RWPE2 (cell line): Measurements from ENCODE around the gene DCAF6.

ENCODE experiments used
- ATAC-seq: fragments of 200-7000 bp; cut with Tn5 transposase; 3 replicates; pipeline ENCODE4 v1.9.1; 2021; ENCODE audit warnings: low read depth
- DNase-seq: peaks from one replicate; pipeline ENCODE4 v3.0.0-alpha.2; 2020; ENCODE audit warnings: low spot score
- H3K27ac ChIP-seq: fragments of 450-650 bp; 2 replicates; pipeline ENCODE4 v1.5.1; 2017; ENCODE audit warnings: mild to moderate bottlenecking; ENCODE audit not compliant: poor library complexity, severe bottlenecking
- H3K27me3 ChIP-seq: fragments of 250-450 bp; sonication (Bioruptor Pico); 2 replicates; pipeline ENCODE4 v1.5.1; 2021; ENCODE audit warnings: mild to moderate bottlenecking, moderate library complexity; ENCODE audit not compliant: insufficient read depth, poor library complexity, severe bottlenecking
- H3K36me3 ChIP-seq: fragments of 250-450 bp; sonication (Bioruptor Pico); 2 replicates; pipeline ENCODE4 v1.5.1; 2020; ENCODE audit warnings: low read depth, mild to moderate bottlenecking, moderate library complexity
- H3K4me1 ChIP-seq: fragments of 250-450 bp; sonication (Bioruptor Pico); 2 replicates; pipeline ENCODE4 v1.5.1; 2021; ENCODE audit warnings: mild to moderate bottlenecking, moderate library complexity; ENCODE audit not compliant: insufficient read depth, poor library complexity, severe bottlenecking
- H3K4me3 ChIP-seq: fragments of 250-450 bp; sonication (Bioruptor Pico); 2 replicates; pipeline ENCODE4 v1.5.1; 2021; ENCODE audit warnings: mild to moderate bottlenecking, moderate library complexity; ENCODE audit not compliant: severe bottlenecking
- H3K9me3 ChIP-seq: fragments of 250-450 bp; sonication (Bioruptor Pico); 2 replicates; pipeline ENCODE4 v1.5.1; 2021; ENCODE audit warnings: mild to moderate bottlenecking, moderate library complexity; ENCODE audit not compliant: severe bottlenecking
- CTCF ChIP-seq: fragments of 450-650 bp; IDR thresholded peaks from one replicate; pipeline ENCODE4 v1.5.1; 2017; ENCODE audit warnings: mild to moderate bottlenecking, moderate library complexity; ENCODE audit not compliant: poor library complexity, severe bottlenecking

DCAF6 gene

GRCh38 chr1:168110896-168111545 lies 174.5 kb downstream of the DCAF6 start:
- no peak for TF ChIP-seq CTCF
- Histone ChIP-seq H3K4me1 (peaks cover 20% of the 10 kb centered on the region), H3K9me3 (no peaks in the 10 kb centered on the region), H3K27me3 (no peaks in the 10 kb centered on the region), H3K27ac (peak overlapping the region; percentile 74), H3K36me3 (peaks cover 6% of the 10 kb centered on the region; the same call in 1 of the 2 replicates), H3K4me3 (no peak overlapping the region)
- ATAC-seq (no peak), DNase-seq (no peak)

DNA sequence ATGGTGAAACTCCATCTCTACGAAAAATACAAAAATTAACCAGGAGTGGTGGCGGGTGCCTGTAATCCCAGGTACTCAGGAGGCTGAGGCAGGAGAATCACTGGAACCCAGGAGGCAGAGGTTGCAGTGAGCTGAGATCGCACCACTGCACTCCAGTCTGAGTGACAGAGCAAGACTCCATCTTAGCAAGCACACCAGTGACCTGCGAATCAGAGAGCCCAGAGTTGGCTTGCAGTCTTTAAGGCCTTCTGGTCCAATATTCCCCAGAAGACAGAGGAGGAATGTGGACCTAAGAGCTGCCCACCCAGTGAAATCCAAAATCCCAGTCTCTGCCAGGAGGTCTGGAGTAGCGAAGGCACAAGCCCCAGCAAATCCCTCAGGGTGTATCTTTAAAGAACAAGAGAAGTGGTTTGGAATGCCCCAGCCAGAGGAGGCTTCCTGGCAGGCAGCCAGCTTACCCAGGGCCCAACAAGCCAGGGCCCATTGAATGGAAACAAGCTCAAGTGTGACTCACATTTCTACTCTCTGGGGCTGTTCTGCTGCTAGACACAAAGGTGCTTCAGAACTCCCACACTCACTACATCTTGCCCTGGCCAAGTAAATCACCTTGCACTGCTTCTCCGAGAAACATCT lies 176.3 kb downstream of the DCAF6 start:
- Histone ChIP-seq H3K4me1 (peaks cover 24% of the 10 kb centered on the region), H3K36me3 (peaks cover 6% of the 10 kb centered on the region; the same call in 1 of the 2 replicates), H3K27me3 (no peaks in the 10 kb centered on the region), H3K4me3 (no peak overlapping the region), H3K9me3 (no peaks in the 10 kb centered on the region), H3K27ac (peak overlapping the region; percentile 74)
- ATAC-seq: peak; percentile 97
- peak; percentile 93 for DNase-seq
- no peak for TF ChIP-seq CTCF

GRCh38 chr1:168114845-168115244 lies 178.4 kb downstream of the DCAF6 start:
- Histone ChIP-seq H3K27me3 (no peaks in the 10 kb centered on the region), H3K9me3 (no peaks in the 10 kb centered on the region), H3K4me3 (no peak overlapping the region), H3K36me3 (peaks cover 3% of the 10 kb centered on the region; the same call in 1 of the 2 replicates), H3K27ac (no peak overlapping the region), H3K4me1 (peaks cover 24% of the 10 kb centered on the region)
- ATAC-seq (no peak), DNase-seq (no peak)
- no peak for TF ChIP-seq CTCF

GRCh38 chr1:168116327-168116799 lies 179.9 kb downstream of the DCAF6 start:
- no peak for TF ChIP-seq CTCF
- ATAC-seq: peak; percentile 45; the same call in 2 of the 3 replicates
- peaks cover 19% of the 10 kb centered on the region for H3K4me1 ChIP-seq
- H3K27ac ChIP-seq: no peak overlapping the region
- H3K27me3 ChIP-seq: no peaks in the 10 kb centered on the region
- H3K4me3 ChIP-seq: no peak overlapping the region
- no peak for DNase-seq
- H3K36me3 ChIP-seq: no peaks in the 10 kb centered on the region; the same call in 1 of the 2 replicates
- no peaks in the 10 kb centered on the region for H3K9me3 ChIP-seq

- Histone ChIP-seq H3K36me3 (no peaks in the 10 kb centered on the region; the same call in 1 of the 2 replicates), H3K4me1 (peaks cover 5% of the 10 kb centered on the region), H3K27ac (no peak overlapping the region), H3K4me3 (no peak overlapping the region), H3K27me3 (no peaks in the 10 kb centered on the region), H3K9me3 (no peaks in the 10 kb centered on the region)
- ATAC-seq: no peak
- TF ChIP-seq CTCF: no peak
- DNase-seq: no peak
Measured at GRCh38 chr1:168119750-168120149, 183.3 kb downstream of the DCAF6 start.
